PC-3 (cell line): ENCODE measurements around the gene AANAT. TPM values are rescaled to one million over a fixed set of nuclear protein-coding genes. Genes with fewer than 3 reads are reported as not detected.
"Not testable (repeated sequence)": the region's sequence is repeated elsewhere in the genome, so short reads cannot be mapped to it uniquely, and the experiment has no call there.

Source experiments
- ATAC-seq: fragments of 200-7000 bp; cut with Tn5 transposase; 2 replicates; pipeline ENCODE4 v1.9.1; 2020; ENCODE audit warnings: mild to moderate bottlenecking, moderate library complexity
- BruUV-seq: library from RNA; stranded (reverse); fragments of 400-500 nt; replicated peaks from 2 replicates; lab custom pipeline; 2021; lab: Mats Ljungman, UMichigan
- CTCF ChIA-PET: fragments of 300-600 bp; sonication (Branson Sonifier 250); formaldehyde crosslinking; loops from one replicate; lab custom pipeline; 2022; ENCODE audit warnings: antibody characterized with exemption; lab: Charles Lee
- POLR2A ChIA-PET: fragments of 300-600 bp; sonication (Branson Sonifier 250); formaldehyde crosslinking; loops from one replicate; lab custom pipeline; 2022; ENCODE audit warnings: antibody characterized with exemption; ENCODE audit not compliant: unreplicated experiment; lab: Charles Lee
- DNase-seq: peaks from one replicate; pipeline ENCODE4 v3.0.0-alpha.2; 2015
- H2AFZ ChIP-seq: fragments of 300-600 bp; sonication (generic); 2 replicates; pipeline ENCODE4 v1.6.0; 2016; ENCODE audit warnings: antibody characterized with exemption, low read length
- H3F3A ChIP-seq: fragments of 300-600 bp; sonication (generic); one replicate; pipeline ENCODE4 v1.6.0; 2017; ENCODE audit warnings: antibody characterized with exemption, low read length, control low read depth, mild to moderate bottlenecking; ENCODE audit not compliant: unreplicated experiment
- H3K27ac ChIP-seq: fragments of 300-600 bp; sonication (generic); 2 replicates; pipeline ENCODE4 v1.5.1; 2016; ENCODE audit warnings: mild to moderate bottlenecking, low read length
- H3K27me3 ChIP-seq: fragments of 300-600 bp; sonication (generic); 2 replicates; pipeline ENCODE4 v1.6.1; 2016; ENCODE audit warnings: low read length, mixed read lengths
- H3K36me3 ChIP-seq: fragments of 300-600 bp; sonication (generic); 2 replicates; pipeline ENCODE4 v1.6.1; 2016; ENCODE audit warnings: low read depth, mixed run types, low read length, mixed read lengths
- H3K4me1 ChIP-seq: fragments of 300-600 bp; sonication (generic); 2 replicates; pipeline ENCODE4 v1.5.1; 2016; ENCODE audit warnings: low read length; ENCODE audit not compliant: insufficient read depth
- H3K4me2 ChIP-seq: fragments of 300-600 bp; sonication (generic); 2 replicates; pipeline ENCODE4 v1.6.0; 2016; ENCODE audit warnings: low read length
- H3K4me3 ChIP-seq: fragments of 300-600 bp; sonication (generic); 2 replicates; pipeline ENCODE4 v1.5.1; 2016; ENCODE audit warnings: mild to moderate bottlenecking, low read length, mixed read lengths
- H3K79me2 ChIP-seq: fragments of 300-600 bp; sonication (generic); 2 replicates; pipeline ENCODE4 v1.6.1; 2017; ENCODE audit warnings: low read length, mixed read lengths
- H3K9ac ChIP-seq: fragments of 300-600 bp; sonication (generic); 2 replicates; pipeline ENCODE4 v1.6.0; 2016; ENCODE audit warnings: mild to moderate bottlenecking, low read length
- H3K9me2 ChIP-seq: fragments of 300-600 bp; sonication (generic); replicated peaks from 2 replicates; pipeline ENCODE4 v1.6.1; 2016; ENCODE audit warnings: mixed run types, low read length, mixed read lengths
- H3K9me3 ChIP-seq: fragments of 300-600 bp; sonication (generic); 2 replicates; pipeline ENCODE4 v1.6.1; 2016; ENCODE audit warnings: low read length, mixed read lengths
- H4K20me1 ChIP-seq: fragments of 300-600 bp; sonication (generic); 2 replicates; pipeline ENCODE4 v1.6.1; 2016; ENCODE audit warnings: low read length, mixed read lengths
- EZH2 ChIP-seq: fragments of 300-600 bp; sonication (generic); IDR thresholded peaks from one replicate; pipeline ENCODE4 v1.6.1; 2017; ENCODE audit warnings: antibody characterized with exemption, mild to moderate bottlenecking, low read length; ENCODE audit not compliant: unreplicated experiment
- EZH2phosphoT487 ChIP-seq: fragments of 300-600 bp; sonication (generic); IDR thresholded peaks from 2 replicates; pipeline ENCODE4 v1.6.1; 2018; ENCODE audit warnings: mild to moderate bottlenecking, antibody characterized with exemption, low read length, borderline replicate concordance
- intact Hi-C: fragments of 100-400 bp; cut with micrococcal nuclease; formaldehyde crosslinking; loops from 2 replicates; pipeline ENCODE4 v1.9.0; 2023
- total RNA-seq: library from RNA; depleted of rRNA; stranded (reverse); fragments of >200 nt; gene quantifications from 2 replicates; pipeline ENCODE4 v1.2.3, GENCODE V29; 2014
- TF ChIP-seq, protein P1 (sequence below): fragments of 300-600 bp; sonication (generic); conservative IDR thresholded peaks from 2 replicates; pipeline ENCODE4 v1.5.1; 2017; ENCODE audit warnings: antibody characterized with exemption, low read depth, mild to moderate bottlenecking, low read length

Gene AANAT
- total RNA-seq, 1 experiment from 2014 or later, result not detected

DNA sequence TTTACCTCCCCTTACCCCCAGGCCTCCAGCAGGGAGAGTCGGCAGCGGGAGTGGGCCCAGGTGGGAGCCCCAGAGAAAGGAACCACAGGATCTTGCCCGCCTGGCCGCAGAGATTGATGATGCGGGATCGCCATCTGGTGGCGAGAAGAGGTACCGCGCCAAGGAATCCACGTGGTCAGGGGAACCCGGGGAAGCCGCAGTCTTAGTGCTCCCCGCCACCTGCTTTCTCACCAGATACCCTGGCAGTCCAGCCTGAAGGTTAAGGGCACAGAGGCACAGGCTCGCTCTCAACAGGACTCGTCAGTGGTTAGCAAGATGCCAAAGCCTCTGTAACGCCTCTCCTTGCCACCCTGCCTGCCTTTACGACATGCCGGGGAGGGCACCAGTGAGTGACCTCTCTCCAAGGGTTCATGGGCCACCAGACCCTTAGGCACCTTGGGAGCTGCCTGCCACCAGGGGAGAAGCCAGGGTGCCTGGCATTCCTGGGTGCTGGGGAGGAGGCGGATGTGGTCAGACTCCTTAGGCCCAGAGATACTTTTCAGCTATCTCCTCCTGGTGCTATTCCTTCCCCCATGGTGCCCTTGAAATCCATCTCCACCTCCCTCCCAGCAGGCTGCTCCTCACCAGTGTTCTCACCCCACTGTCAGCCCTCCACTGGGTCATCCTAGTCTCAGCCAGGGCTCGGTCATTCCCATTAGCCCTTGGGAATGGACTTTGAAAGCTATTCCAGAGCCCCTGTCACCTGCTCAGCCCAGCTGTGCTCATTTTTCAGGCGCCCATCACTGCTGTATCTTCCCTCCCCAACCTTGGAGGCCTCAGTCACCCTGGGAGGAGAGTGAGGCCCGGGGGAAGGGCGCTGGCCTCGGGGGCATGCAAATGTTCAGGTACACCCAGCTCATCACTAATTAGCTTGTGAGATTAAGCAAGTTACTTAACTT is 39.3 kb downstream of the AANAT start:
- H3F3A ChIP-seq, result no peaks in the 10 kb centered on the region
- DNase-seq (peak; percentile 94), ATAC-seq (peak; percentile 82)
- no peaks in the 10 kb centered on the region for H3K36me3 ChIP-seq
- POLR2A ChIA-PET, result no interaction called here
- TF ChIP-seq, protein P1, sequence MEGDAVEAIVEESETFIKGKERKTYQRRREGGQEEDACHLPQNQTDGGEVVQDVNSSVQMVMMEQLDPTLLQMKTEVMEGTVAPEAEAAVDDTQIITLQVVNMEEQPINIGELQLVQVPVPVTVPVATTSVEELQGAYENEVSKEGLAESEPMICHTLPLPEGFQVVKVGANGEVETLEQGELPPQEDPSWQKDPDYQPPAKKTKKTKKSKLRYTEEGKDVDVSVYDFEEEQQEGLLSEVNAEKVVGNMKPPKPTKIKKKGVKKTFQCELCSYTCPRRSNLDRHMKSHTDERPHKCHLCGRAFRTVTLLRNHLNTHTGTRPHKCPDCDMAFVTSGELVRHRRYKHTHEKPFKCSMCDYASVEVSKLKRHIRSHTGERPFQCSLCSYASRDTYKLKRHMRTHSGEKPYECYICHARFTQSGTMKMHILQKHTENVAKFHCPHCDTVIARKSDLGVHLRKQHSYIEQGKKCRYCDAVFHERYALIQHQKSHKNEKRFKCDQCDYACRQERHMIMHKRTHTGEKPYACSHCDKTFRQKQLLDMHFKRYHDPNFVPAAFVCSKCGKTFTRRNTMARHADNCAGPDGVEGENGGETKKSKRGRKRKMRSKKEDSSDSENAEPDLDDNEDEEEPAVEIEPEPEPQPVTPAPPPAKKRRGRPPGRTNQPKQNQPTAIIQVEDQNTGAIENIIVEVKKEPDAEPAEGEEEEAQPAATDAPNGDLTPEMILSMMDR, result peak; percentile 98
- no peak for TF ChIP-seq EZH2phosphoT487
- H3K9me3 ChIP-seq, result no peaks in the 10 kb centered on the region
- peaks cover 5% of the 10 kb centered on the region; the same call in 1 of the 2 replicates for H3K4me1 ChIP-seq
- no TSS peak for BruUV-seq
- CTCF ChIA-PET, result interaction anchor here (0.6 to 1.6 kb wide), 4 partner anchors 16 to 48 kb away, joined by 3 to 8 read pairs (median 6); partner anchors contain the start of gene AANAT
- H3K4me2 ChIP-seq, result peak overlapping the region; percentile 52
- H3K4me3 ChIP-seq, result no peak overlapping the region
- no peaks in the 10 kb centered on the region for H3K27me3 ChIP-seq
- H4K20me1 ChIP-seq, result no peaks in the 10 kb centered on the region
- H3K9ac ChIP-seq, result peak overlapping the region; percentile 21; the same call in 1 of the 2 replicates
- intact Hi-C loops, result loop anchor here (1.0 kb wide), 3 partner anchors 40 to 98 kb away; no protein-coding TSS in a partner anchor
- no peaks in the 10 kb centered on the region for H3K79me2 ChIP-seq
- no peak overlapping the region for H3K27ac ChIP-seq
- no peaks in the 10 kb centered on the region for H3K9me2 ChIP-seq
- H2AFZ ChIP-seq, result peak overlapping the region; percentile 90

DNA sequence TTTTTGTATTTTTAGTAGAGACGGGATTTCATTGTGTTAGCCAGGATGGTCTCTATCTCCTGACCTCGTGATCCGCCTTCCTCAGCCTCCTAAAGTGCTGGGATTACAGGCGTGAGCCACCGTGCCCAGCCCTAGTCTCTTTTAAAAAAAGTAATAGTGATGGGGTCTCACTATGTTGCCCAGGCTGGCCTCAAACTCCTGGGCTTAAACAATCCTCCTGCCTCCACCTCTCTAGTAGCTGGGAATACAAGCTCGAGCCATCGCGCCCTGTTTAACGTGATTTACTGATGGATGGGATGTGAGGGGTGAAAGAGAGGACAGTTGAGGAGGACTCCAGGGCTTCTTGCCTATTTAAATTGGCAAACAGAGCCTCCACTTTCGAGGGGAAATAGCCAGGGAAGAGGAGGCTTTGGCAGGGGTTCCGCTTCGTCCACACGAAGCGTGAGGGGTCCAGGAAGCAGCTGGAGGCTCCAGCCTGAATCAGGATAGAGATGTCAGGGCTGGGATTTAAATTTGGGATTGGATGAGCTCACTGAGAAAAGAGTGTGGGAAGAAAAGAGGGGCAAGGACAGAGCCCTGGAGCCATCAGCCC is 41.2 kb downstream of the AANAT start:
- H4K20me1 ChIP-seq, BruUV-seq, H3K9ac ChIP-seq, DNase-seq, H3K4me3 ChIP-seq, H3K79me2 ChIP-seq, H3K27me3 ChIP-seq, H3K27ac ChIP-seq, H3K4me1 ChIP-seq, intact Hi-C loops, ATAC-seq, POLR2A ChIA-PET, H2AFZ ChIP-seq, H3F3A ChIP-seq, H3K4me2 ChIP-seq, H3K36me3 ChIP-seq, H3K9me2 ChIP-seq, H3K9me3 ChIP-seq: not testable (repeated sequence)
- CTCF ChIA-PET, result interaction anchor here (1.2 kb wide), 1 partner anchor 50 kb away, joined by 8 read pairs; no protein-coding TSS in a partner anchor

DNA sequence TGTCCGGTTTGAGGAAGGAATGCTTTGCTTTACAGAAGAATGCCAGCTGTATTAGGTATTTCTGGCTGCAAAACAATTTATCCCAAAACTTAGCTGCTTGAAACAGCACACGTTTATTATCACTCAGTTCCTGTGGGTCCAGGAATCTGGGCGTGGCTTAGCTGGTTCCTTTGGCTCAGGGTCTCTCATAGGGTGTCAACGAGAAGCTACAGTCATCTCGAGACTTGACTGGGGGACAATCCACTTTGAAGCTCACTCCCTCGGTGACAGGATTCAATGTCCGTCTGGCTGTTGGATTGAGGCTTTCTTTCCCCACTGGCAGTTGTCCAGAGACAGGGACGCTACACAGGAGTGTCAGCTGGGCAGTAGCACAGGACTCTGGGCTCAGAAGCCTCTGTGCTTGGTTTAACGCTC is 43.4 kb downstream of the AANAT start:
- H3F3A ChIP-seq, result no peaks in the 10 kb centered on the region
- DNase-seq (no peak), ATAC-seq (no peak)
- H3K79me2 ChIP-seq, result no peaks in the 10 kb centered on the region
- no peak overlapping the region for H3K4me3 ChIP-seq
- no peaks in the 10 kb centered on the region for H3K9me3 ChIP-seq
- BruUV-seq, result no TSS peak
- TF ChIP-seq EZH2 (no peak), EZH2phosphoT487 (no peak)
- TF ChIP-seq, protein P1, result no peak
- H3K4me2 ChIP-seq, result no peak overlapping the region
- no peaks in the 10 kb centered on the region for H3K27me3 ChIP-seq
- no peaks in the 10 kb centered on the region for H3K36me3 ChIP-seq
- peaks cover 3% of the 10 kb centered on the region; the same call in 1 of the 2 replicates for H3K4me1 ChIP-seq
- H4K20me1 ChIP-seq, result no peaks in the 10 kb centered on the region
- ChIA-PET CTCF (interaction anchor here (0.8 kb wide), 1 partner anchor 43 kb away, joined by 3 read pairs; no protein-coding TSS in a partner anchor), POLR2A (interaction anchor here (0.5 kb wide), 1 partner anchor 615 kb away, joined by 4 read pairs; no protein-coding TSS in a partner anchor)
- no peaks in the 10 kb centered on the region for H3K9me2 ChIP-seq
- no peak overlapping the region for H3K27ac ChIP-seq
- H2AFZ ChIP-seq, result no peak overlapping the region
- H3K9ac ChIP-seq, result no peak overlapping the region
- intact Hi-C loops, result no loop called here
